GM23338 (cell line): ENCODE measurements around the gene GPC6. TPM values are rescaled to one million over a fixed set of nuclear protein-coding genes. Genes with fewer than 3 reads are reported as not detected.

Experiments used
- ATAC-seq: fragments of 200-7000 bp; cut with Tn5 transposase; 3 replicates; pipeline ENCODE4 v1.9.1; 2020
- DNase-seq: peaks from one replicate; pipeline ENCODE4 v3.0.0-alpha.2; 2015; ENCODE audit warnings: low spot score
- H2AFZ ChIP-seq: fragments of 200-600 bp; sonication (generic); 2 replicates; pipeline ENCODE4 v1.8.0; 2016; ENCODE audit warnings: antibody characterized with exemption, mild to moderate bottlenecking, moderate library complexity
- H3F3A ChIP-seq: fragments of 200-600 bp; sonication (generic); replicated peaks from 2 replicates; pipeline ENCODE4 v1.8.0; 2017; ENCODE audit warnings: antibody characterized with exemption, mixed run types, low read depth
- H3K27ac ChIP-seq: fragments of 200-600 bp; sonication (generic); 2 replicates; pipeline ENCODE4 v1.6.1; 2016; ENCODE audit warnings: low read depth
- H3K27me3 ChIP-seq: fragments of 200-600 bp; sonication (generic); 2 replicates; pipeline ENCODE4 v1.8.0; 2016; ENCODE audit warnings: mild to moderate bottlenecking, mixed run types, moderate library complexity; ENCODE audit not compliant: insufficient read depth
- H3K36me3 ChIP-seq: fragments of 200-600 bp; sonication (generic); 2 replicates; pipeline ENCODE4 v1.8.0; 2016; ENCODE audit warnings: mild to moderate bottlenecking; ENCODE audit not compliant: insufficient read depth
- H3K4me1 ChIP-seq: fragments of 200-600 bp; sonication (generic); 2 replicates; pipeline ENCODE4 v1.8.0; 2016; ENCODE audit warnings: mild to moderate bottlenecking, moderate library complexity; ENCODE audit not compliant: insufficient read depth
- H3K4me2 ChIP-seq: fragments of 200-600 bp; sonication (generic); 2 replicates; pipeline ENCODE4 v1.7.1; 2017; ENCODE audit warnings: mixed run types
- H3K4me3 ChIP-seq: fragments of 200-600 bp; sonication (generic); 2 replicates; pipeline ENCODE4 v1.6.1; 2016; ENCODE audit warnings: mixed run types
- H3K79me2 ChIP-seq: fragments of 200-600 bp; sonication (generic); replicated peaks from 2 replicates; pipeline ENCODE4 v1.8.0; 2017; ENCODE audit warnings: mild to moderate bottlenecking; ENCODE audit not compliant: insufficient read depth
- H3K9me2 ChIP-seq: fragments of 200-600 bp; sonication (generic); 2 replicates; pipeline ENCODE4 v1.8.0; 2017; ENCODE audit not compliant: insufficient read depth
- H4K20me1 ChIP-seq: fragments of 200-600 bp; sonication (generic); replicated peaks from 2 replicates; pipeline ENCODE4 v1.8.0; 2017; ENCODE audit warnings: mild to moderate bottlenecking; ENCODE audit not compliant: insufficient read depth
- H3K27ac Mint-ChIP-seq: 2 replicates; pipeline ENCODE4 v1.8.0; 2020; ENCODE audit warnings: inconsistent platforms, mild to moderate bottlenecking, moderate library complexity, mixed read lengths
- H3K27me3 Mint-ChIP-seq: 3 replicates; pipeline ENCODE4 v1.8.0; 2022; ENCODE audit warnings: low read depth, mild to moderate bottlenecking, moderate library complexity, mixed read lengths, inconsistent platforms; ENCODE audit not compliant: insufficient read depth, poor library complexity
- H3K36me3 Mint-ChIP-seq: 3 replicates; pipeline ENCODE4 v1.8.0; 2021; ENCODE audit warnings: low read depth, mild to moderate bottlenecking, inconsistent platforms, moderate library complexity, mixed read lengths
- H3K4me1 Mint-ChIP-seq: 3 replicates; pipeline ENCODE4 v1.8.0; 2020; ENCODE audit warnings: mild to moderate bottlenecking, inconsistent platforms, mixed read lengths
- H3K4me3 Mint-ChIP-seq: 3 replicates; pipeline ENCODE4 v1.8.0; 2021; ENCODE audit warnings: moderate library complexity, mild to moderate bottlenecking, inconsistent platforms, mixed read lengths
- H3K9me3 Mint-ChIP-seq: 3 replicates; pipeline ENCODE4 v1.8.0; 2020; ENCODE audit warnings: moderate library complexity, mild to moderate bottlenecking, inconsistent platforms, mixed read lengths
- CREB1 ChIP-seq: fragments of 250-450 bp; sonication (Bioruptor Pico); IDR thresholded peaks from 2 replicates; pipeline ENCODE4 v1.5.0; 2020; ENCODE audit warnings: low read depth, mild to moderate bottlenecking, moderate library complexity
- JUNB ChIP-seq: IDR thresholded peaks from one replicate; pipeline ENCODE4 v1.6.1; 2016; ENCODE audit warnings: antibody characterized with exemption; ENCODE audit not compliant: unreplicated experiment
- NANOG ChIP-seq: IDR thresholded peaks from 2 replicates; pipeline ENCODE4 v1.6.1; 2016; ENCODE audit warnings: antibody characterized with exemption, borderline replicate concordance
- REST ChIP-seq: IDR thresholded peaks from one replicate; pipeline ENCODE4 v1.6.1; 2018; ENCODE audit warnings: antibody characterized with exemption; ENCODE audit not compliant: unreplicated experiment
- STAT1 ChIP-seq: IDR thresholded peaks from one replicate; pipeline ENCODE4 v1.6.1; 2016; ENCODE audit warnings: antibody characterized with exemption; ENCODE audit not compliant: unreplicated experiment
- ZNF114 ChIP-seq: fragments of 250-450 bp; sonication (Bioruptor Pico); IDR thresholded peaks from 2 replicates; pipeline ENCODE4 v1.5.0; 2020; ENCODE audit warnings: mild to moderate bottlenecking, moderate library complexity
- polyA plus RNA-seq: library from polyadenylated mRNA; unstranded; fragments of >200 nt; fragmentation: Nextera tagmentation; extraction: Ambion mirVana; gene quantifications from 2 replicates; pipeline ENCODE4 v1.2.1, GENCODE V29; 2016
- total RNA-seq: library from RNA; depleted of rRNA; stranded (reverse); fragments of >200 nt; shearing (Covaris generic); gene quantifications from 2 replicates; pipeline ENCODE4 v1.2.3, GENCODE V29; 2014

The GPC6 gene
- total and polyA plus RNA-seq, 2 experiments from 2014 or later: 6.4 to 28.6 TPM

- no peak for TF ChIP-seq REST
- TF ChIP-seq STAT1: no peak
These were observed 936.9 kb downstream of the GPC6 start (continued) for GRCh38 chr13:94163535-94163934.

GRCh38 chr13:94168783-94169453 is 942.3 kb downstream of the GPC6 start:
- Histone ChIP-seq H3K4me3 (no peak overlapping the region), H3K36me3 (no peaks in the 10 kb centered on the region), H3F3A (no peaks in the 10 kb centered on the region), H2AFZ (no peak overlapping the region), H3K4me1 (peaks cover 20% of the 10 kb centered on the region; the same call in 1 of the 2 replicates), H3K79me2 (no peaks in the 10 kb centered on the region), H3K27me3 (no peaks in the 10 kb centered on the region), H4K20me1 (no peaks in the 10 kb centered on the region), H3K27ac (no peak overlapping the region), H3K4me2 (no peak overlapping the region), H3K9me2 (no peaks in the 10 kb centered on the region)
- Mint-ChIP-seq H3K36me3 (no peaks in the 10 kb centered on the region), H3K27me3 (no peaks in the 10 kb centered on the region), H3K27ac (no peak overlapping the region), H3K4me1 (peaks cover 32% of the 10 kb centered on the region), H3K9me3 (no peaks in the 10 kb centered on the region), H3K4me3 (no peak overlapping the region)
- TF ChIP-seq CREB1 (CRISPR knock-in tag) (no peak), ZNF114 (CRISPR knock-in tag) (no peak), NANOG (no peak), JUNB (no peak), REST (no peak), STAT1 (no peak)
- DNase-seq (no peak), ATAC-seq (no peak)
